ENCODE data around the gene NOL9. TPM values are rescaled to one million over a fixed set of nuclear protein-coding genes. Genes with fewer than 3 reads are reported as not detected.

Gene NOL9
- total RNA-seq, 4 donors from 2014 or later, result 18.2 to 45.2 (median 24.7) TPM

GRCh38 chr1:6497867-6498575, 56.3 kb downstream of the NOL9 start:
- no peak for TF ChIP-seq CTCF (IDR thresholded peaks at IDR 0.05)
- ATAC-seq (ENCODE audit: low FRiP score), result no peak
- DNase-seq (ENCODE audit: low spot score), result no peak

GRCh38 chr1:6497215-6497866, 57.0 kb downstream of the NOL9 start:
- ATAC-seq (ENCODE audit: low FRiP score), result peak; percentile 49

GRCh38 chr1:6496890-6497214, 57.5 kb downstream of the NOL9 start:
- no peak for TF ChIP-seq CTCF (IDR thresholded peaks at IDR 0.05)
- DNase-seq (ENCODE audit: low spot score), result no peak
- ATAC-seq (ENCODE audit: low FRiP score), result no peak

More at GRCh38 chr1:6497215-6497866, 57.0 kb downstream of the NOL9 start:
- no peak for DNase-seq (ENCODE audit: low spot score)
- no peak for TF ChIP-seq CTCF (IDR thresholded peaks at IDR 0.05)

- TF ChIP-seq CTCF (IDR thresholded peaks at IDR 0.05), result no peak
- no peak for ATAC-seq (ENCODE audit: low FRiP score)
Observed at GRCh38 chr1:6496365-6496721, 58.0 kb downstream of the NOL9 start.

GRCh38 chr1:6495540-6496364, 58.6 kb downstream of the NOL9 start:
- no peak for TF ChIP-seq CTCF (IDR thresholded peaks at IDR 0.05)
- DNase-seq (ENCODE audit: low spot score) (no peak), ATAC-seq (ENCODE audit: low FRiP score) (no peak)

More at GRCh38 chr1:6496365-6496721, 58.0 kb downstream of the NOL9 start:
- DNase-seq (ENCODE audit: low spot score), result no peak

- DNase-seq (ENCODE audit: low spot score) (no peak), ATAC-seq (ENCODE audit: low FRiP score) (no peak)
- TF ChIP-seq CTCF (IDR thresholded peaks at IDR 0.05), result no peak
Observed at GRCh38 chr1:6495041-6495441, 59.3 kb downstream of the NOL9 start.

Data from omental fat pad (tissue), 4 donors.